GM18498 (cell line): Measurements from ENCODE around the gene GPR68.
A peak's percentile ranks its signal among the peaks of the same experiment; 100 is the strongest.
"Not testable (repeated sequence)": the region's sequence is repeated elsewhere in the genome, so short reads cannot be mapped to it uniquely, and the experiment has no call there.

Experiments used
- ATAC-seq: cut with Tn5 transposase; IDR thresholded peaks from one replicate; pipeline ENCODE4 v1.9.1; 2021; ENCODE audit warnings: mild to moderate bottlenecking, moderate library complexity; ENCODE audit not compliant: unreplicated experiment

GPR68 gene

DNA sequence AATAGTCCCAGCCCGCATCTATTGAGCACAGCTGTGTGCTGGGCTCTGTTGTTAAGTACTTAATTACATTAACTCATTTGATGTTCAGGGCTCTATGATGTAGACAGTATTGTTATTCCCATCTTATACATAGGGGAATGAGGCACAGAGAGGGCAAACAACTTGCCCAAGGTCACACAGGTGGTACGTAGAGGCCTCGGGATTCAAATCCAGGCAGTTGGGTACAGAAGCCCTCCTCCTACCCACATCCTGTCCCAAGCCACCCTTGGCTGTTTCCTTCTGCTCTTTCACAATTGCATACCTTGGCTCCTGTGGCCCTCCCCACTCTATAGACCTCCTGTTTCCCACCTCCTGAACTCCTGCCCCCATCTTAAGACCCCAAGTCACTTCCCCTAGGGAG is 10.0 kb upstream of the GPR68 start:
- ATAC-seq: no peak

DNA sequence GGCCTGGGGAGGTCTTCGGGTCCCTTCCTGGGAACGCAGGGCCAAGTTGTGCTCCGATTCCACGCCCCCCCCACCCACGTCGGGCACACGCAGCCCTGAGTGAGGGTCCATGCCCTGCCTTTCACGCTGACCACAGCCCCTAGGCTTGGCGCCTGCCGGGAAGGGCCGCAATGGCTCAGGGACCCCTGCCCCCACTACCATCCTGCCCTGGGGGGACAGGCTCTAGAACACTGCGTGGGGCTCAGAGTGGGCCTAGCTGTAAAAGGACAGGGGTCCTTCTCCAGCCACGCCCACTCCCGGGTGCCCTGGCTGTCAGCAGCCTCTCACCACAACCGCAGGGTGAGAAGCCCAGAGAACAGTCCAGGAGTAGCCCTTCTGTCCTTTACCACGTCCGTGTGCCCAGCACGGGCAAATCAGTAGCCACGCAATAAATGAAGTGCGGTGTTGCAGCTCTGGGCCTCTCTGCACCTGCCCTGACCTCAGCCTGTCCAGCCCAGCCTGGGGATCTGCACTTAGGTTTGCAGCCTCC is 9.4 kb upstream of the GPR68 start:
- no peak for ATAC-seq

DNA sequence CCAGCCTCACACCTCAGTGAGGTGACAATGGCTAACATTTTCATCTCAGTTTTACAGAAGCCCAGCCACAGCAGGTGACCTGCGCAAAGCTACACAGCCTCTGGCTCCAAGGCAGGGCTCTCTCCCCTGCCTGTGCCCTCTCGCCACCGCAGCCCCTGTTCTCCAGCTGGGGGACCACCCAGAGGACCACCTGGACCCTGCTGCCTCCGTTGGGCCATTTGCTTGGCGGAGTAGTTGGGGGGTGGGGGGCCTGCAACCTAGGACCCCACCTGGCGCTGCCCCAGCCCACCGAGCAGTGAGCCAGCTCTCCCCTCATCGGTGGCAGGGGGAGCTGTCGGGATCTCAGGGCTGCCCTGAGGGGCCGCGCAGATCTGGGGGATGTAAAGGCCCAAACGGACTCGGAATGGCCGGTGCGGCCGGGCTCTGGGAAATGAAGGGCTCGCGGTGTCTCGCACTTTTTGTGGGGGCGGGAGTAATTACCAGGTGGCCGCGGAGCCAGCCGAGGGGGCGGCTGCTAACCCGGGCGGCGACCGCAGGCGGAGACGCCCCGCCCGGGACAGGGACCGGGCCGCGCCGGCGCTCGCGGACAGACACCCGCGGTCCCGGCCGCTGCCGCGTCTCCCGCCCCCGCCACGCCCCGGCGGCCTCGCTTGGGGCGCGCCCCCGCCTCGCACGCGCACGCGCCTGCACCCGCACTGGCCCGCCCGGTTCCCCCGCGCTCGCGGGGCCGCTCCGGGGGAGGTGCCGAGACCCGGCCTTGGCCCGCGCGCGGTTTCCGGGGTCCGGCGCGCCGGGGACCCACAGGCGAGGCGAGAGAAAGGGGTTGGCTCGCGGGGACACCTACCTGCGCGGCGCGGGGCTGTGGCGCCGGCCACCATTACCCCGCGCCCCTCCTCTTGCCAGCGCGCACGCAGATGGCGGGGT is 8.6 kb upstream of the GPR68 start:
- ATAC-seq: no peak

DNA sequence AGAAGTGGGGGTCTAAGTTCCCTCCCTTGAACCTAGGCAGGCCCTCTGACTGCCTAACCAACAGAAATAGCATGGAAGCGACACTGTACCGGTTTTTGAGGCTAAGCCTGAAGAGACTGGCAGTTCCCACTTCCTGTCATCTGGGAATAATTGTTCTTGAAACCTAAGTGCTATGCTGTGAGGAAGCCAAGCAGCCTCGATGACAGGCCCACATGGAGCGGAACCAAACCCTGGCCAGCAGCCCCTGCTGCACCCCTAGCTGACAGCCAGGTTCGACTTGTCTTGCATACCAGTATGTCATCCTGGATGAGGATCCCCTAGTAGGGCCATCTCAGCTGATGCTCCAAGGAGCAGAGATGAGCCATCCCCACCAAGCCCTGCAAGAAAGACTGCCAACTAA is 6.4 kb upstream of the GPR68 start:
- no peak for ATAC-seq

DNA sequence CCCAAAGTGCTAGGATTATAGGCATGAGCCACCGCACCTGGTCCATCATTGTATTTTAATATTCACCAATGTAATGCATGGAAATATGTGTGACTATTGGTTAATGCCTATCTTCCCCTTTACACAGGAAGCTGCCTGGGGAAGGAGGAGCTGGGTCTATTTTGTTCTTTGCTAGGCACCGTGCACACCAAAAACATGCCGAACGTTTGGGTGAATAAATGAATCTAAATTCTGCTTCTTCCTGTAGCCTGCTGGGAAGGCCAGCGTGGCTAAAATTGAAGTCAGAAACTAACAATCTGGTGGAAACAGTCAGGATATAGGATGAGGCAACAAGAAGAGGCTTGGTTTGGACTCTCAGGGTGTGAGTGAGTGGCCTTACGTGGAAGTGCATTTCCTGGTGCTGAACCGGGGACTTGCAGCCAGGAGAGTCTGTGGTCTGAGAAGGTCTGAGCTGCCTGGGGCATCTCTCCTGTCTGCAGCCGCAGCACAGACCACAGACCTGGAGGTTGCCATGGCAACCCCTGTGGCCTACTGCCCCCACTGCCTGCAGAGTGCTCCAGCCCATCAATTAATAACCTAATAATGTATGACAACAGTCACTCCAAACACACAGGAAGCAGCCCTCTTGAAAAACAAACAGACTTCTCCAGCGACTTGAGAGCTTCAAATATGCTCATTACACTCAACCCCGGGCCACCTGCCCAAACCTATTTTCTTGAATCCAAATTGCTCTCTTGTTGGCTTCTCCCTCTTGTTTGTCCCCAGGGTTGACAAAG is 5.5 kb upstream of the GPR68 start:
- peak; percentile 91 for ATAC-seq

DNA sequence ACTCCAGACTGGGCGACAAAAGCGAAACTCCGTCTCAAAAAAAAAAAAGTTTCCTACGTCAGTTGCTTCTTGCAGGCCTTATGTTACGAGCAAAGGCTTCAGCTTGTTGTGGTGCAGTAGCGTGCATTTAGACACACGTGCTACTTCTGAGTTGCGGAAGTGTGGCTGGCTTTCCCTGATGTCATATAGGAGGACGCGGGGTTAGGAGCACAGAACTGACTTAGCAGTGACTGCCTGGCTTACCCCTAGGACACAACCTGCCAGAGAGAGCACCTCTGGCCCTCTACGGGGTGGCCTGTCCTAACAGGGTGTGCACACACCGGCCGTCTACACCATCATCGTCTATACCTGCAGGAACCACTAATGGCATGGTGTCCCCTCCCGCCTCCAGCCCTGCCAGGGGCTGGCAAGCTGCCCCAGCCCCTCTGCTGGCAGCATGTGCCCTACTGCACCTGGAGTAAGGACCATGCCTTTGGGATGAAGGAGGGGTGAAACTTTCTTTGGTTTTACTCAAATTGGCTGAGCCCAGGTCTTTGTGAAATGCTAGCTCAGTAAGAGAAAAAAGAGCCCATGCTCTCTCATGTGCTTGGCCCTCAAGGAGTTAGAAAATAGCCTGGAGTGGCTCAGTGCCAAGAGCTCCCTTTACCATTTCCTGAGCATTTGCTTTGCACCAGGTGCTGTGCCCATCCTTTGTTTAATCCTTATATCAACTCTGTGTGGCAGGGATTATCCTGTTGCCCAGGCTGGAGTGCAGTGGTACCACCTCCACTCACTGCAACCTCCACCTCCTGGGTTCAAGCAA is 1.7 kb upstream of the GPR68 start:
- no peak for ATAC-seq

DNA sequence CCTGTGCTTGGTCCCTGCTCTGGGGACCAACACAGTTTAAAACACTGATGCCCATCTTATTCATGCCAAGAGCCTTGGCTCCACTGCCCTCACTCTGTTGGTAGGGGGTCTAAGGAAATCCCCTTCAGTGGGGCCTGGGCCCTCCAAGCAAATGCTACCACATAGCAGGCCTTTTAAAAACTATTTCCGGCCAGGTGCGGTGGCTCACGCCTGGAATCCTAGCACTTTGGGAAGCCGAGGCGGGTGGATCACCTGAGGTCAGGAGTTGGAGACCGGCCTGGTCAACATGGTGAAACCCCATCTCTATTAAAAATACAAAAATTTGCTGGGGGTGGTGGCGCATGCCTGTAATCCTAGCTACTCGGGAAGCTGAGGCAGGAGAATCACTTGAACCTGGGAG is 1.1 kb upstream of the GPR68 start:
- ATAC-seq: not testable (repeated sequence)

DNA sequence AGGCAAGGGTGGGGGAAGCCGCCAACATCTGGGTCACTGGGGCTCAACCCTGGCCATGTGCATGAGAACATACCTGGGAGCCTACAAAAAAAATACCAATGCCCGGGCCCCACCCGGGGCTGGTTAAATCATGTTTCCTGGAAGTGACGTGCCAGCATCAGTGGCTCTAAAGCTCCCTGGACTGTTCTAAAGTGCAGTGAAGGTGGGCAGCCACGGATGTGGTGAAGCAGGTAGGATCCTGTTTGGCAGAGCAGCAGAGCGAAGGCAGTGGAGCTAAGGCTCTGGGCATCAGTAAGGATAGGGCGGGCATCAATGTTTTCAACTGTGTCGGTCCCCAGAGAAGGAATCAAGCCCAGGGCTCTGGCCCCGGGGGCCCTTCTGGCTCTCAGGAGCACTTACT is 525 bp upstream of the GPR68 start:
- ATAC-seq: no peak

DNA sequence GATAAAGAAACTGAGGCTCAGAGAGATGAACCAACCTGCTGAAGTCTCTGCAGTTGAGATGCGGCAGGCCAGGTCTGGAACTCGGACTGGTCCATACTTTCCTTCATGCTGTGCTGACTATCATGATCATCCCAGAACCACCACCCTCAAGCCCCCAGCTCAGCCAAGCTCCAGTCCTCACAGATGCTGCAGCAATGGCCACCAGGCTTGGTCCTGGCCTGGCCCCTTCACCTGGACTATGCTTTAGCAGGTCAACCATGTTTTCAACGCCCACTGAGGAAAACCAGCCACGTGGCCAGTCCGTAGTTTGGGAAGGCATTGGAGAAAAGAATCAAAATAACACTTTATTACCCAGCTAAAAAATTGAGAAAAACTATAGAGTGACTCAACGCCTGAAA is 1.4 kb downstream of the GPR68 start:
- ATAC-seq: no peak

DNA sequence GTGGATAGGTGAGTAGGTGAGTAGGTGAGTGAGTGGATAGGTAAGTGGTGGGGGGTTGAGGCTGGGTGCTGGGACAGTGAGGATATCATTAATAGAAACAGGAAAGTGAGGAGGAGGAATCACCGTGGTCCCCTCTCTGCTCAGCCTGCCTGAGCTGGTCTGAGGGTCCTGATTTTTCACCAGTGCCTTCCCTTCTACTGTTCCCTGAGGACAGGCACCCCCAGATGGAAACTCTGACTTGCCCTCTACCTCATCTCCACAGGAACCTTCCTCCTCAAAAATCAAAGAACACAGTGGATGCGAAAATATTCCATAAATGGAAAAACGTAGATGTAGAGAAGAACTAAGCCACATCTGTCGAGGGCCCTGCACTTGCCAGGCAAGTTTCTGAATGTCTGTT is 1.9 kb downstream of the GPR68 start:
- ATAC-seq: no peak

DNA sequence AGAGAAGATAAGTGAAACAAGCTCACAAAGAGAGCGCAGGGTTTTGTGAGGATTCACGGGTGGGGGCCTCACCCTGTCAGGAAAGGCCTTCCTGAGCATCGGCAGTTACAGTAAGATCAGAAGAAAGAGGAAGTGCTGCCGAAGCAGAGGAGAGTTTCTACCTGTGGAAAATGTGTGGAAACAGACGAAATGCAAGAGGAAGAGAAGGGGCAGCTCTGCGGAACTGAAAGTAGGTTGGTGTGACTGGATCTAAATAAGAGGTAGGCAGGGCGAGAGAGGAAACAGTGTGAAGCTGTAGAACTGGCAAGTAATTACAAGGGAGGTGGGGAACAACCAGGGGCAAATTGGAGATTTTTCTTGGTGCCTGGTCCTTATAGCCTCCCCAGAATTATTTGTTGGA is 2.6 kb downstream of the GPR68 start:
- ATAC-seq: peak; percentile 76

DNA sequence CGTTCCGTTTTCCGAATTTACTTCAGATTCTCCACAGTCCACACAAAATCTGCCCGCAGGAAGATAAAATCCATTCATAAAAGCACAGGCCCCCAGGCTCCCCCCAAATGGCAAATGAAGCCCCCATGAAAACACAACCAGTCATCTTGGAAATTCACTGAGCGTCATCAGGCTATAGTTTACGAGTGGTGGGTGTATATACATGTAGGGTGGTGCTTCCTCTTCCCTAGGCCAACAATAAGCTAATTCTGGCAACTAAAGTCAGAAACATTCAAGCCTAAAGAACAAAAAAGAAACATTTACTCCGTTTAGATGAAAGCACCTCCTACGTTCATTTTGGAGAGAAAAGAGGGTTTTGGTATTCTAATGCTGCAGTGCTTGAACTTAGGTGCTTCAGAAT is 5.8 kb downstream of the GPR68 start:
- no peak for ATAC-seq

DNA sequence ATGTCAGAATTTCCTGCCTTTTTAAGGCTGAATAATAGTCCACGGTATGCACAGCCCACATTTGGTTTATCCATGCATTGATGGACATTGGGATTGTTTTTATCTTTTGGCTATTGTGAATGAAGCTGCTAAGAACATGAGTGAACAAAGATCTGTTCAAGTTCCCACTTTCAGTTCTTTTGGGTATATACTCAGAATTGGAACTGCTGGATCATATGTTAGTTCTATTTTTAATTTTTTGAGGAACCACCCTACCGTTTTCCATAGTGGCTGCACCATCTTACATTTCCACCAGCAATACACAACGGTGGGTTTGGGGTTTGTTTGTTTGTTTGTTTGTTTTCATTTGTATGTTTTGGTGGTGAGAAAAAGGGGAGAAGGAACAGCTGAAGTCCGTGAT is 6.4 kb downstream of the GPR68 start:
- no peak for ATAC-seq

DNA sequence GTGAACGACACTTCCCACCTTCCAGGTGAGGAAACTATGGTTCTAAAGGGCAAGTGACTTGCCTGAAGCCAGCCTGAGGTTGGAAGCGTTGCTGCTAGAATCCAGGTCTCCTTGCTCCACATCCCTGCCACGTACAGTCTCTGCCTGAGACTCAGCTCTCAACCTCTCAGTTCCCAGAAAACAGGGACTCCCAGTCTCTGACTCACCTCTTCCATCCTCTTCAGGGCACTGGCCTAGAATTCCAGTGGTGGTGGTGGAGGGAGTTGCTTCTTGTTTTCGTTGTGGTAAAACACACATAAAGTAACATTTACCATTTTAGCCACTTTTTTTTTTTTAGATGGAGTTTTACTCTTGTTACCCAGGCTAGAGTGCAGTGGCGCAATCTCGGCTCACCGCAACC is 7.3 kb downstream of the GPR68 start:
- no peak for ATAC-seq

DNA sequence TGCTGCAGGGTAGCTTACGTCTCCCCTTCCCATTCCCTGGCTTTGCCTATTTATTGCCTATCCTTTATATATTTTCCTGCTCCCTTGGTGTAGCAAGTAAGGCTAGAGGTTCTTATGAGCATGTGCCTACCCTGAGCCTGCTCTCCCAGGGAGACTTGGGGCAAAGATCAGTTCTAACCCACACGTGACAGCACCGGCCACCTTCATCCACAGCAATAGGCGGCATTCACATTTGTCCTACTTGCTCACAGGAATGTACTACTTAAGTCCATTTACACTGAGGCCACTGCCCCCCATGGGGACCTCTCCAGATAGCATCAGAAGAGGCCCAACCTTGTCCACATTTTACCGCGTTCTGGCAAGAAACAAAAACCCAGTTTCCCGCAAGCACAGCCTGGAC is 8.7 kb downstream of the GPR68 start:
- ATAC-seq: no peak

DNA sequence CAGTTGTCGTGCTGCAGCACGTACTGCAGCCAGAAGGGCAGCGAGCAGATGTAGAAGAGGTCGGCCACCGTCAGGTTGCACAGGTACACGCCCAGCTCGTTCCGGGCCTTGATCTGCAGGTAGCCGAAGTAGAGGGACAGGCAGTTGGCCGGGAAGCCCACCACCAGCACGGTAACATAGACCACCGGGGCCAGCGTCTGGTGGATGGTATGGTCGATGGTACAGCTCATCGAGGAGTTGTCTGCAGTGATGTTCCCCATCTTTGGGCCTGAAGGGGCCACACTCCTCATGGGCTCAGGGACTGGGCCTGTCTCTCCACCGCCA is 9.8 kb downstream of the GPR68 start:
- no peak for ATAC-seq

DNA sequence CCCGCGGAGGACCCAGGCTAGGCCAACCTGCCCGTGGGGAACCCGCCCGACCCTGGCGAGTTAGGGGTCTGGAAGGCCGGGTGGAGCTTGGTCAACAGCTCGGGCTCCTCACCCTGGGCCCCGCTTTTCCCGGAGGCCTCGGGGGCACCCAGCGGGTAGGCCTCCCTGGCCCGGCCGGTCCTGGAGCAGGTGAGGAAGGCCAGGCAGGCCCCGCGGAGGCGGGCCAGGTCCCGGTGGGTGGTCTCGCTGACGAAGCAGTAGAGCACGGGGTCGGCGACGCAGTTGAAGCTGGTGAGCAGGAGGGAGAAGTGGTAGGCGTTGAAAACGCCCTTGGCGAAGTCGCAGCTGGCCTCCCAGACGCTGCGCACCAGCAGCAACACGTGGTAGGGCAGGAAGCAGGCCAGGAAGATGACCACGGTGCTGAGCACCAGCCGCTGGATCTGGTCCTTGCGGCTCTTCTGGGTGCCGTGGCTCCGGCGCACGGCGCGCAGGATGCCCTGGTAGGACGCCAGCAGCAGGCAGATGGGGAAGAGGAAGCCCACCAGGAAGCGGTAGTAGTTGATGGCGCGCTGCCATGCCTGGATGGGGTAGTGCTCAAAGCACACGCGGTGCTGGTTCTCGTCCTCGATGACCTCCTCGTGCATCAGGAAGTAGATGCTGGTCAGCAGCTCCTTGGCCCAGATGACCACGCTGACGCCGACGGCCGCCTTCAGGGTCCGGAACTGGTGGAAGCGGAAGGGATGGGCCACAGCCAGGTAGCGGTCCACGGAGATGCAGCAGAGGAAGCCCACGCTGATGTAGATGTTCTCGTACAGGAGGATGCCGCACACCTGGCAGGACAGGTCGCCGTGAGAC is 10.3 kb downstream of the GPR68 start:
- ATAC-seq: no peak

DNA sequence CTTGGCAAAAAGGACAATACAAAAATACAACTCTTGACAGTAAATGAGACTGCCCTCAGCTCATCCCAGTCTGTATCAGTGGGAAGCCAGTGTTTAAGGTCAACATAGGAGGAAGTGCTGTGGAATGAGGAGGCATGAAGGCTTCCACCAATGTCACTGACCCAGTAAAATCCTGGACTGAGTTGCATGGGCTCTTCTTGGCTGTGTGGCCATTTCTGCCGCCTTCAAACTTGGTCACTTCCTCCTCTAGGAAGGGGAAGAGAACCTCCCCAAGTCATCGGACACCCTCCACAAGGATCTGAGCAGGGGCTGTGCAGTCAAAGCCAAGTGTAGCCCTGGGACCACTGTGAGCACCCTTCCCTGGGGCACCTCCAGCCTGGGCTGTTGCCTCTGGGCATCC is 11.9 kb downstream of the GPR68 start:
- ATAC-seq: no peak

DNA sequence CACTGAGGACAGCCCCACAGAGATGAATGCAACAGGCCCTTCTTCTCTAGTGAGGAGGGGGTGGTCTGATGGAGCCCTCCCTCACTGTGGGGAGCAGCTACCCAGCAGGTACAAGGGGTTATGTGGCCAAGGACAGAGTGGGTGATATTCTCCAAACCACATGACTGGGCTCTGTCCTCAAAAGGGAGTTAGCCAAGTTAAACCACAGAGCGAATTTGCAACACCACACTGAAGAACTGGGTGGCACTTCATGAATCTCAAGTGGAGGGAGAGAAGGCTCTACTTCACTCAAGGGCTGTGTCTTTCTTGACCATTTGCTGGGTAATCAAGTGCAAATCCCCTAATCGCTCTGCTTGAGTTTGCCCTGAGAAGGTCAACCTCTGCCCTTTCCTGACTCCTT is 12.5 kb downstream of the GPR68 start:
- ATAC-seq: no peak

DNA sequence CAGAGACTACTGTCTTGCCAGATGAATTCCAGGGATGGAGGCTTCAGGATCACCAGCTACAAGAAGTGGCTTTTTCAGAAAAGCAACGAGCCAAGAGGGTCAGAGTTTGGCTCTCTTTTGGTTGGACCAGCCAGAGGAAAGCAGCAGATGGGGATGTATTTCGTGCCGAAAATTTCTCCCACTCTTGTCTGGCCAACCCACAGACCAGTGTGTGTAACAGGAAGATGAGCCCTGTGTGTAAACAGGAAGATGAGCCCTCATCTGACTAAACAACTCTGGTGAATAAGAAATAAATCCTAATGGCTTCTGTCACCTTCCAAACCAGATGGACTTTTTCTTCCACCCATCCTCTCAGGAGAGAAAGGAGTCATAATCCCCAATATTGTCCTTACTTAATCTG is 13.1 kb downstream of the GPR68 start:
- ATAC-seq: no peak
